ENCODE measurements around the gene TMEM258. TPM values are rescaled to one million over a fixed set of nuclear protein-coding genes. Genes with fewer than 3 reads are reported as not detected.

The TMEM258 gene
- polyA plus RNA-seq, 1 of the 3 experiments (the other 2 are of a cell fraction): 454 TPM

DNA sequence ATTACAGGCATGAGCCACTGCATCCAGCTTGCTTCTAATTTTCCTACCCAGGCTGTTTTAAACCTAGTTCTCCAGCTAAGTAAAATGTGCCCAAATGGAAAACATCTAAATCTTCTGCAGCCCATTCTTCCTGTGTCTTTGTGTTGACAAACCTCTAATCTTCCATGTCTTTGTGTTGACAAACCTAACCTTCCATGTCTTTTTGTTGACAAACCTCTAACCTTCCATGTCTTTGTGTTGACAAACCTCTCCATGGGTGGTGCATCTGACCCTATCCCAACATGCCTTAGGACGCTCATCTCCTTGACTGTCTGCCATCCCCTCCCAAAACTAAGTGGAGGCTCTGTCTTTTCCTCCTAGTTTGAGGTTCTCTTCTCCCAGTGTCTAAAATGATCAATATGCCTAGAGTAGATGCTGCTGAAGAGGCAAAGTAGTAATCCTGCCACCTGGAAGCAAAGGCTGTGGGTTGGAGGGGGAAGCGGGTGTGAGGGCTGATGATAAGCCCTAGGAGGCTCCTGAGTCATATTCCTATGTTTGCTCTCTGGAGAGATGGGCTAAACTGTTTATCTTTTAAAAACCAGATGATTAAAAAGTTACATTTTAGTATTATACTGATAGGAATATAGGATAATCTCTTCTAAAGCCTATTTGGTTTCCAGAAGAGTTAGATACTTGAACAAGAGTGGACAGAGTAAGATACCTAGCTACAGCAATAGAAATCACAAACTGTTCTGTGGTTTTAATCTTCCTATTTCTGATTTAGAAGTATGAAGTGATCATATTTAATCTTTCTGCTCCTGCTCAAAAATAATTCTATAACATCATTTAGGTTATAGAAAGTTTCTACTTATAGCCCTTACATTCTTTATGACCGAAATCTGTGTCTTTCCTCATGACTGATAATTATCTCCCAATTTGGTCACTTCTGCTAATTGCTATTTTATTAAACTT is 8.2 kb upstream of the TMEM258 start:
- WGBS (ENCODE audit: low lambda C conversion rate): 87% methylated on average over 3 of the region's 3 CpGs
- no peak overlapping the region for H3K4me2 ChIP-seq
- TF ChIP-seq NRF1 (IDR thresholded peaks at IDR 0.05; ENCODE audit: low read depth, low read length) (no peak), EZH2phosphoT487 (IDR thresholded peaks at IDR 0.05; ENCODE audit: borderline replicate concordance, low read depth) (no peak), MEF2A (IDR thresholded peaks at IDR 0.05; ENCODE audit: borderline replicate concordance, low read depth) (no peak), GABPA (IDR thresholded peaks at IDR 0.05; ENCODE audit: low read depth) (no peak), ZBTB33 (IDR thresholded peaks at IDR 0.05; ENCODE audit: borderline replicate concordance, low read depth) (no peak), RXRA (IDR thresholded peaks at IDR 0.05; ENCODE audit: borderline replicate concordance, low read depth) (no peak), SIN3A (IDR thresholded peaks at IDR 0.05; ENCODE audit: borderline replicate concordance, low read depth, low read length) (no peak), TAF1 (IDR thresholded peaks at IDR 0.05; ENCODE audit: borderline replicate concordance, low read depth, low read length) (no peak), TCF12 (IDR thresholded peaks at IDR 0.05) (no peak), RFX5 (IDR thresholded peaks at IDR 0.05; ENCODE audit: low read length) (no peak)
- H3K79me2 ChIP-seq (ENCODE audit: insufficient read depth): peaks cover 42% of the 10 kb centered on the region
- no peak overlapping the region for H3K4me3 ChIP-seq (ENCODE audit: low read depth in 2 of 2, low read length in 1 of 2)
- no peaks in the 10 kb centered on the region; a peak in 1 of 4 replicates for H3K4me1 ChIP-seq (ENCODE audit: control insufficient read depth in 1 of 2, insufficient read depth in 2 of 2, low read depth in 1 of 2, low read length in 1 of 2)
- H3K36me3 ChIP-seq (replicated peaks in 1 of 2; ENCODE audit: control insufficient read depth in 1 of 2, insufficient read depth in 2 of 2, low read length in 1 of 2): peaks cover 15 to 46% of the 10 kb centered on the region in 2 experiments
- ChIA-PET CTCF (interaction anchor here (1.1 to 7.3 kb wide), 11 partner anchors 12 to 307 kb away, joined by 3 to 92 read pairs (median 5); no protein-coding TSS in a partner anchor), POLR2A (interaction anchor here (1.8 kb wide), 1 partner anchor 9 kb away, joined by 7 read pairs; the partner anchor contains the start of gene TMEM258)
- DNase-seq: no peak
- no peaks in the 10 kb centered on the region; the same call in 1 of the 2 replicates for H4K20me1 ChIP-seq (ENCODE audit: insufficient read depth)
- no peaks in the 10 kb centered on the region for H3K9me2 ChIP-seq
- H3F3A ChIP-seq (replicated peaks; ENCODE audit: insufficient read depth): peaks cover 17% of the 10 kb centered on the region
- no peaks in the 10 kb centered on the region for H3K9me3 ChIP-seq
- no peak overlapping the region for H2AFZ ChIP-seq (ENCODE audit: low read depth)
- no peaks in the 10 kb centered on the region for H3K27me3 ChIP-seq (ENCODE audit: insufficient read depth)
- H3K9ac ChIP-seq: no peak overlapping the region
- no peak overlapping the region for H3K27ac ChIP-seq (ENCODE audit: low read depth in 2 of 2, low read length in 1 of 2)

DNA sequence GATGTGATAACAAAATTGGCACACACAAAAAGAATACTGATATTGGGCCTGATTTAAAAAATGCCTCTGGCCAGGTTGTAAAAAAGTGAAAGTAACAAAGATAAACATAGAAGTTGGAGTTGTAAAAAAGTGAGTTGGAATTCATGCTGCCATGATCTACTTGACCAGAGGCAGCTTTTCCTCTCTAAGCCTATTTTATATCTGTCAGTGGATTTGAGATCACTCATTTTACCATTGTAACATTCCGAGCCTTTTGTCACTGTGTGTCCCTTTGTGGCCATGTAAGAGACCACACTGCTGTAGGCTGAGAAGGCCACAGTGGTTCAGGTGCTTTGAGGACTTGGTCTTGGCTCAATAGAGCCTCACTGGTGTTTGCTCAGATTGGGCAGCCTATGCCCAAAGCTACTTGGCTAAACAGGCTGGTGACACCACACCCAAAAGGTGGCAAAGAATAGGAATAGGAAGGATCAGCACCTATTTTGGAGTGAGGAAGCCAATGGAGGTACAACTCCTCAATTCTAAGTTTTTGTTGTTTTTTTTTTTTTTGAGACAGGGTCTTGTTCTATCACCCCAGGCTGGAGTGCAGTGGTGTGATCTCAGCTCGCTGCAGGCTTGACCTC is 7.4 kb upstream of the TMEM258 start:
- H3K4me3 ChIP-seq (ENCODE audit: low read depth in 2 of 2, low read length in 1 of 2): no peak overlapping the region
- no peaks in the 10 kb centered on the region for H3K27me3 ChIP-seq (ENCODE audit: insufficient read depth)
- peaks cover 0 to under 1% of the 10 kb centered on the region in 2 experiments; a peak in 1 of 4 replicates for H3K4me1 ChIP-seq (ENCODE audit: control insufficient read depth in 1 of 2, insufficient read depth in 2 of 2, low read depth in 1 of 2, low read length in 1 of 2)
- CTCF ChIA-PET: interaction anchor here (0.7 to 11.0 kb wide), 8 partner anchors 12 to 308 kb away, joined by 3 to 149 read pairs (median 28); partner anchors contain the start of gene FADS1
- H3K9me2 ChIP-seq: no peaks in the 10 kb centered on the region
- H4K20me1 ChIP-seq (ENCODE audit: insufficient read depth): no peaks in the 10 kb centered on the region; the same call in 1 of the 2 replicates
- H3K36me3 ChIP-seq (replicated peaks in 1 of 2; ENCODE audit: control insufficient read depth in 1 of 2, insufficient read depth in 2 of 2, low read length in 1 of 2): peaks cover 21 to 47% of the 10 kb centered on the region in 2 experiments
- DNase-seq: no peak
- no peak overlapping the region for H3K27ac ChIP-seq (ENCODE audit: low read depth in 2 of 2, low read length in 1 of 2)
- 96% methylated on average over 2 of the region's 2 CpGs for WGBS (ENCODE audit: low lambda C conversion rate)
- H3K9me3 ChIP-seq: no peaks in the 10 kb centered on the region
- no peak overlapping the region for H3K9ac ChIP-seq
- TF ChIP-seq ELF1 (IDR thresholded peaks at IDR 0.05) (no peak), MXI1 (IDR thresholded peaks at IDR 0.05; ENCODE audit: low read depth, low read length) (no peak), GABPA (IDR thresholded peaks at IDR 0.05; ENCODE audit: low read depth) (no peak)
- TF ChIP-seq, protein P1, sequence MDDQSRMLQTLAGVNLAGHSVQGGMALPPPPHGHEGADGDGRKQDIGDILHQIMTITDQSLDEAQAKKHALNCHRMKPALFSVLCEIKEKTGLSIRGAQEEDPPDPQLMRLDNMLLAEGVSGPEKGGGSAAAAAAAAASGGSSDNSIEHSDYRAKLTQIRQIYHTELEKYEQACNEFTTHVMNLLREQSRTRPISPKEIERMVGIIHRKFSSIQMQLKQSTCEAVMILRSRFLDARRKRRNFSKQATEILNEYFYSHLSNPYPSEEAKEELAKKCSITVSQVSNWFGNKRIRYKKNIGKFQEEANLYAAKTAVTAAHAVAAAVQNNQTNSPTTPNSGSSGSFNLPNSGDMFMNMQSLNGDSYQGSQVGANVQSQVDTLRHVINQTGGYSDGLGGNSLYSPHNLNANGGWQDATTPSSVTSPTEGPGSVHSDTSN (IDR thresholded peaks at IDR 0.05): no peak
- peaks cover 17% of the 10 kb centered on the region for H3F3A ChIP-seq (replicated peaks; ENCODE audit: insufficient read depth)
- no peak overlapping the region for H2AFZ ChIP-seq (ENCODE audit: low read depth)
- POLR2A ChIA-PET: interaction anchor here (1.2 to 4.4 kb wide), 2 partner anchors 16 to 282 kb away, joined by 3 to 37 read pairs; partner anchors contain the start of gene FADS1
- H3K4me2 ChIP-seq: no peak overlapping the region
- H3K79me2 ChIP-seq (ENCODE audit: insufficient read depth): peaks cover 50% of the 10 kb centered on the region

Measured in SK-N-SH (cell line).